GM12875 (cell line): ENCODE data around the gene GATM.

ENCODE experiments used
- H3K4me3 ChIP-seq: one replicate; pipeline ENCODE4 v1.5.1; 2011; ENCODE audit warnings: low read depth, low read length, control low read depth
- CTCF ChIP-seq: IDR thresholded peaks from 2 replicates; pipeline ENCODE4 v1.5.1; 2011; ENCODE audit warnings: low read depth, mild to moderate bottlenecking, control low read depth, inconsistent platforms, low read length, moderate library complexity, borderline replicate concordance; ENCODE audit not compliant: insufficient read depth

The GATM gene

GRCh38 chr15:45349623-45350022, 28.7 kb downstream of the GATM start:
- TF ChIP-seq CTCF: no peak
- H3K4me3 ChIP-seq: no peak overlapping the region

GRCh38 chr15:45347989-45348388, 30.4 kb downstream of the GATM start:
- TF ChIP-seq CTCF: no peak
- no peak overlapping the region for H3K4me3 ChIP-seq

GRCh38 chr15:45347033-45347432, 31.3 kb downstream of the GATM start:
- H3K4me3 ChIP-seq: no peak overlapping the region
- no peak for TF ChIP-seq CTCF

GRCh38 chr15:45346381-45346780, 32.0 kb downstream of the GATM start:
- TF ChIP-seq CTCF: no peak

GRCh38 chr15:45343258-45343860, 35.0 kb downstream of the GATM start:
- no peak for TF ChIP-seq CTCF
- H3K4me3 ChIP-seq: no peak overlapping the region

More at GRCh38 chr15:45346381-45346780, 32.0 kb downstream of the GATM start:
- H3K4me3 ChIP-seq: no peak overlapping the region

- no peak for TF ChIP-seq CTCF
- no peak overlapping the region for H3K4me3 ChIP-seq
These were observed 36.6 kb downstream of the GATM start for GRCh38 chr15:45341790-45342189.

GRCh38 chr15:45340429-45340828, 37.9 kb downstream of the GATM start:
- no peak for TF ChIP-seq CTCF

More at GRCh38 chr15:45340429-45340828, 37.9 kb downstream of the GATM start:
- H3K4me3 ChIP-seq: no peak overlapping the region
